Endothelial cell of umbilical vein (primary cell): Measurements from ENCODE around the gene HS6ST2. TPM values are rescaled to one million over a fixed set of nuclear protein-coding genes. Genes with fewer than 3 reads are reported as not detected.

Source experiments
- BruUV-seq: library from RNA; stranded (reverse); fragments of 400-500 nt; replicated peaks from 2 replicates; lab custom pipeline; 2021; lab: Mats Ljungman, UMichigan
- CTCF ChIA-PET: fragments of 300-600, 350-600 bp; sonication (Branson Sonifier 250); formaldehyde crosslinking; loops from one replicate; lab custom pipeline; 2021; ENCODE audit warnings: antibody characterized with exemption, inconsistent platforms; lab: Charles Lee
- POLR2A ChIA-PET: fragments of 300-600, 350-600 bp; sonication (Branson Sonifier 250); formaldehyde crosslinking; loops from one replicate; lab custom pipeline; 2021; ENCODE audit warnings: antibody characterized with exemption, inconsistent platforms; lab: Charles Lee
- DNase-seq: peaks from one replicate; pipeline ENCODE4 v3.0.0-alpha.2; 2011; ENCODE audit warnings: low read depth, low spot score
- FAIRE-seq: peaks from 2 replicates; lab custom pipeline; 2011; peaks lifted over from hg19 to GRCh38; lab: Jason Lieb, UNC
- H2AFZ ChIP-seq: 2 replicates; pipeline ENCODE4 v1.6.0; 2012; ENCODE audit warnings: low read depth, low read length, control low read depth, inconsistent platforms
- H3K27ac ChIP-seq: 2 replicates; pipeline ENCODE4 v1.5.1; 2011; ENCODE audit warnings: low read depth, mild to moderate bottlenecking, control low read depth, low read length, moderate library complexity; ENCODE audit not compliant: insufficient read depth
- H3K27me3 ChIP-seq, 2 experiments: 2 replicates each; pipeline versions ENCODE4 v1.6.0 to v1.6.1; 2011; ENCODE audit warnings: low read length in 2 of 2, mixed read lengths in 1 of 2; ENCODE audit not compliant: control insufficient read depth in 2 of 2, insufficient read depth in 2 of 2
- H3K36me3 ChIP-seq, 2 experiments: 2 replicates in 1 of 2; 3 replicates in 1 of 2; pipeline ENCODE4 v1.5.1; 2011; ENCODE audit warnings: low read length in 2 of 2, mild to moderate bottlenecking in 1 of 2, moderate library complexity in 1 of 2; ENCODE audit not compliant: control insufficient read depth in 2 of 2, insufficient read depth in 2 of 2; ENCODE audit errors: extremely low read depth in 1 of 2
- H3K4me1 ChIP-seq: 3 replicates; pipeline ENCODE4 v1.5.1; 2011; ENCODE audit warnings: mild to moderate bottlenecking, low read length; ENCODE audit not compliant: control insufficient read depth, insufficient read depth; ENCODE audit errors: extremely low read depth
- H3K4me2 ChIP-seq: 2 replicates; pipeline ENCODE4 v1.6.1; 2011; ENCODE audit warnings: low read length, control low read depth, mixed read lengths; ENCODE audit not compliant: insufficient read depth
- H3K4me3 ChIP-seq, 3 experiments: fragments of 200-600 bp in 1 of 3; sonication (generic), shearing (Covaris generic) in 1 of 3; replicated peaks in 1 of 3; 2 replicates each; pipeline ENCODE4 v1.5.1; 2011 to 2016; ENCODE audit warnings: control low read depth in 3 of 3, low read length in 3 of 3, mild to moderate bottlenecking in 2 of 3, inconsistent platforms in 1 of 3, low read depth in 1 of 3, moderate library complexity in 1 of 3; ENCODE audit not compliant: insufficient read depth in 1 of 3
- H3K79me2 ChIP-seq: 2 replicates; pipeline ENCODE4 v1.6.0; 2012; ENCODE audit warnings: low read length, inconsistent platforms; ENCODE audit not compliant: control insufficient read depth, insufficient read depth
- H3K9ac ChIP-seq: replicated peaks from 2 replicates; pipeline ENCODE3; 2011; ENCODE audit warnings: low read length, control low read depth; ENCODE audit not compliant: insufficient read depth; ENCODE audit errors: extremely low read depth
- H3K9me1 ChIP-seq: replicated peaks from 3 replicates; pipeline ENCODE4 v1.6.0; 2011; ENCODE audit warnings: mild to moderate bottlenecking, low read length; ENCODE audit not compliant: control insufficient read depth, insufficient read depth; ENCODE audit errors: extremely low read depth
- H3K9me3 ChIP-seq: replicated peaks from 2 replicates; pipeline ENCODE4 v1.5.1; 2012; ENCODE audit warnings: low read length, inconsistent platforms; ENCODE audit not compliant: control insufficient read depth, insufficient read depth
- H4K20me1 ChIP-seq: replicated peaks from 2 replicates; pipeline ENCODE3; 2011; ENCODE audit warnings: mild to moderate bottlenecking, low read length; ENCODE audit not compliant: control insufficient read depth, insufficient read depth; ENCODE audit errors: extremely low read depth
- CTCF ChIP-seq, 2 donors: IDR thresholded peaks; 1 replicate in 1 of 2; 2 replicates in 1 of 2; pipeline ENCODE4 v1.5.1; 2011; ENCODE audit warnings: low read length in 2 of 2, mild to moderate bottlenecking in 2 of 2, moderate library complexity in 2 of 2, control low read depth in 1 of 2, inconsistent platforms in 1 of 2, low read depth in 1 of 2; ENCODE audit not compliant: insufficient read depth in 1 of 2; ENCODE audit errors: extremely low read depth in 1 of 2
- EZH2 ChIP-seq: IDR thresholded peaks from 2 replicates; pipeline ENCODE4 v1.6.1; 2012; ENCODE audit warnings: borderline replicate concordance, low read depth, mild to moderate bottlenecking, moderate library complexity, low read length, inconsistent platforms; ENCODE audit not compliant: severe bottlenecking
- FOS ChIP-seq: IDR thresholded peaks from 2 replicates; pipeline ENCODE4 v1.6.1; 2011; ENCODE audit warnings: mild to moderate bottlenecking, low read length, moderate library complexity, borderline replicate concordance; ENCODE audit not compliant: insufficient read depth
- GATA2 ChIP-seq: IDR thresholded peaks from 2 replicates; pipeline ENCODE4 v1.7.0; 2011; ENCODE audit warnings: low read depth, mild to moderate bottlenecking, moderate library complexity, mixed read lengths, low read length; ENCODE audit not compliant: insufficient read length, insufficient read depth
- JUN ChIP-seq: IDR thresholded peaks from 2 replicates; pipeline ENCODE4 v1.6.1; 2011; ENCODE audit warnings: borderline replicate concordance, low read depth; ENCODE audit not compliant: insufficient read length, insufficient read depth
- MAX ChIP-seq: IDR thresholded peaks from 2 replicates; pipeline ENCODE4 v1.6.1; 2011; ENCODE audit not compliant: insufficient read depth, insufficient read length
- MYC ChIP-seq: IDR thresholded peaks from one replicate; pipeline ENCODE4 v1.6.1; 2011; ENCODE audit warnings: mild to moderate bottlenecking, low read depth, low read length
- POLR2A ChIP-seq: IDR thresholded peaks from 2 replicates; pipeline ENCODE4 v1.6.1; 2012; ENCODE audit warnings: low read depth, mild to moderate bottlenecking, control low read depth, low read length
- dilution Hi-C: fragments of 300-500 bp; cut with MboI; formaldehyde crosslinking; loops from one replicate; pipeline ENCODE4 v1.15.0; 2019; ENCODE audit warnings: low sequenced_read_pairs; ENCODE audit not compliant: extremely low pct_ligation_motif_present
- intact Hi-C: fragments of 100-400 bp; cut with micrococcal nuclease; formaldehyde crosslinking; loops from one replicate; pipeline ENCODE4 v1.10.0; 2022
- polyA plus RNA-seq, 4 experiments: library from polyadenylated mRNA; depleted of rRNA in 3 of 4; stranded (reverse) in 3 of 4; unstranded in 1 of 4; fragments of >200 nt; gene quantifications; 2 replicates each; pipeline versions ENCODE4 v1.2.1 to v1.2.3, GENCODE V29; 2011 to 2012; ENCODE audit warnings: missing spikeins in 1 of 4
- total RNA-seq: library from RNA; stranded (reverse); gene quantifications from 2 replicates; pipeline ENCODE4 v1.2.3, GENCODE V29; 2021

Gene HS6ST2
- total and polyA plus RNA-seq, 2 donors (not counting 3 experiments of a cell fraction or from before 2014, with no cell fraction given), result 0.49 to 0.84 TPM

- Histone ChIP-seq H3K9me1 (no peaks in the 10 kb centered on the region), H3K9ac (no peak overlapping the region), H3K9me3 (no peaks in the 10 kb centered on the region), H3K4me2 (no peak overlapping the region), H3K36me3 (no peaks in the 10 kb centered on the region), H2AFZ (no peak overlapping the region), H3K4me3 (no peak overlapping the region), H3K79me2 (no peaks in the 10 kb centered on the region), H3K27me3 (no peaks in the 10 kb centered on the region), H3K4me1 (no peaks in the 10 kb centered on the region), H4K20me1 (no peaks in the 10 kb centered on the region), H3K27ac (no peak overlapping the region)
- DNase-seq, result no peak
- dilution Hi-C loops (no loop called here), intact Hi-C loops (no loop called here)
- no TSS peak for BruUV-seq
- CTCF ChIA-PET, result no interaction called here
- POLR2A ChIA-PET, result no interaction called here
- TF ChIP-seq EZH2 (no peak), FOS (no peak), GATA2 (no peak), CTCF (IDR thresholded peaks at IDR 0.05; ENCODE audit: extremely low read depth in 1 of 2, insufficient read depth in 1 of 2, low read depth in 1 of 2, low read length in 2 of 2) (no peak), POLR2A (no peak), MAX (no peak), JUN (no peak), MYC (no peak)
- no peak for FAIRE-seq
Measured at GRCh38 chrX:132786217-132786616, 172.2 kb downstream of the HS6ST2 start.
